HG03159 (cell line): ENCODE results near the gene CST7.
"Not testable (repeated sequence)": the region's sequence is repeated elsewhere in the genome, so short reads cannot be mapped to it uniquely, and the experiment has no call there.

ENCODE experiments used
- ATAC-seq: cut with Tn5 transposase; IDR thresholded peaks from one replicate; pipeline ENCODE4 v1.9.1; 2021; ENCODE audit warnings: mild to moderate bottlenecking, moderate library complexity; ENCODE audit not compliant: unreplicated experiment

The CST7 gene, protein sequence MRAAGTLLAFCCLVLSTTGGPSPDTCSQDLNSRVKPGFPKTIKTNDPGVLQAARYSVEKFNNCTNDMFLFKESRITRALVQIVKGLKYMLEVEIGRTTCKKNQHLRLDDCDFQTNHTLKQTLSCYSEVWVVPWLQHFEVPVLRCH

DNA sequence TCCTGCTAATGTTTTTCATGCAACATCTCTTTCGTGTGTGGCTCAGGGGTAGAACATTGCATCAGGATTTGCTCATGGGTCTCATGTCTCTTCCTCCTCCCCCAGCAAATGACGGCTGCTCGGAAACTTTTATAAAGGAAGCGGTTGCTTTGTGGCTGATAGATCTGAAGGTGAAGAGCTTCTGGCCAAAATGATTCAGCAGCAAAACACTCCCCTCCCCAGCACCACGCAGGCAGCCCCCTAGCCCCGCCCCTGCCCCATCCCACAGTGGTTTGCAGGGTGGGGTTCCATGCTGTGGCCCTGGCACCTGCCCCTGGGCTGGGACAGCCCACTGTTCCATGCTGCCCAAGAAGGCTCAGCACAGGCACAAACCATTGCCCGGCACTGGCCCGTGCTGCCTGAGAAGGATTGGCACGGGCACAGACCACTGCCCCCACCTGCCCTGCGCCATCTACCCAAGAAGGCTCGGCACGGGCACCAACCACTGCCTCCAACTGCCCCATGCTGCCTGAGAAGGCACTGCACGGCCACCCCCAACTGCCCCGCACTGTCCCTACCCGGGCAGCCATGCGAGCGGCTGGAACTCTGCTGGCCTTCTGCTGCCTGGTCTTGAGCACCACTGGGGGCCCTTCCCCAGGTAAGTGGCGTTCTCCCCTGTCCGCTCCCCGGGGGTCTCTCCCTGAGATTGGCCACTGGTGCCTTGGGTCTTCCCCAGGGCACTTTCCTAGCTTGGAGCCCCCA, at the start of gene CST7:
CST7 (plus strand) TSS at position 331 of the 741 bp plus-strand sequence; CDS start at position 568, 237 bp downstream.
- ATAC-seq = no peak

DNA sequence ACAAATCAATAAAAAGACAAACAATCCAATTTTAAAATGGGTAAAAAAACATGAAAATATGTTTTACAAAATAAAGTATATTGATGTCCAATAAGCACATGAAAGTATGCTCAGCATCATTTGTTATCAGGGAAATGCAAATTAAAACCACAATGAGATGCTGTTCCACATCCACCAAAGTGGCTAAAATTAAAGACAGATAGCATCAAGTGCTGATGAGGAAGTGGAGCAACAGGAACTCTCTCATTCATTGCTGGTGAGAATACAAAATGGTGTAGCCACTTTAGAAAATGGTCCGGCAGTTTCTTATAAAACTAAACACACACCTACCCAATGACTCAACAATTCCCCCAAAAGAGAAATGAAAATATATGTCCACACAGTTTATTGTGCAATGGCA, 42.3 kb upstream of the CST7 start:
- ATAC-seq = no peak

DNA sequence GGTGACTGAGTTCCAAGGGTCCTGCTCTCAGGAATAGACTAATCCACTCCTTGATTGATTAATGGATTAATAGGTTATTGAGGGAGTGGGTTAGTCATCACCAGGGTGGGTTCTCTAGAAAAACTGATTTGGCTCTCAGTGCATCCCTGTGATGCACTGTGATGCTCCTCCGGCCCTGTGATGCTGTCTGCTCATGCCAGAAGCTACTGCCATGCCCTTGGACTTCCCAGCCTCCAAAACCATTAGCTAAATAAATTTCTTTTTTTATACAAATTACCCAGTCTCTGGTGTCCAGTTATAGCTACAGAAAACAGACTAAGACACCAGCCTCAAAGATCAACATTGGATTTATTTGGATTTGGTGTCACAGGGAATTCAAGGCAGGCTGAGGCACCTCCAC, 40.4 kb upstream of the CST7 start:
- ATAC-seq = no peak

DNA sequence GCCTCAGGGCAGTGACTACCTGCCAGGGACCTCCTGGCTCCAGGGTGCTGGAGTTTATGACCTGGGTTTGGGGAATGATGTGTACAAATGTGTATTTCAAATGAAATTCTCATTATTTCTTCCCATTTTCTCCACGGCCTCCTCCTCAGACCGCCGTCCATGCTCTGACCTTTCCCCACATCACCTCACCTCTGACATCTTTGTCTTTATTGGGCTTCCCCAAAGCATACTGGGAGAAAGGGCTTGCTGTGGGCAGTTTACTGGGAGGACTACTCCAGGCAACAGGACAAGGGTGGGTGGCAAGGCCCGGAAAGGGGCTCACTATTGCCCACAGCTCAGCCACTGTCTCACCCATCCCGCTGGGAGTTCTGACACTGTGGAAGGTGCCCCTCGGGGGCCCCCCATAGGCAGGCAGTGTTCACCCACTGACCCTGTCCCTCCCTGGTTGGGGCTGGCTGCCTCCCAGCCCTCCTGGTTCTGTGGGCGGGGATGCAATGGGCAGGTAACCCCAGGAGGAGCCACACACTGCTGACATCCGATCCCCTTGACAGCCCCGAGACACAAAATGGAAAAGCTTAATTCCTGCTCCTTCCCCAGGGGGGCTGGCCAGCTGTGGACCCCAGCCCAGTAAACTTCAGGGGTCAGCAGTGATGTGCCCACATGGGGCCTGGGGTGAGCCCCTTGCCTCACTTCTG, 39.8 kb upstream of the CST7 start:
- ATAC-seq = no peak

DNA sequence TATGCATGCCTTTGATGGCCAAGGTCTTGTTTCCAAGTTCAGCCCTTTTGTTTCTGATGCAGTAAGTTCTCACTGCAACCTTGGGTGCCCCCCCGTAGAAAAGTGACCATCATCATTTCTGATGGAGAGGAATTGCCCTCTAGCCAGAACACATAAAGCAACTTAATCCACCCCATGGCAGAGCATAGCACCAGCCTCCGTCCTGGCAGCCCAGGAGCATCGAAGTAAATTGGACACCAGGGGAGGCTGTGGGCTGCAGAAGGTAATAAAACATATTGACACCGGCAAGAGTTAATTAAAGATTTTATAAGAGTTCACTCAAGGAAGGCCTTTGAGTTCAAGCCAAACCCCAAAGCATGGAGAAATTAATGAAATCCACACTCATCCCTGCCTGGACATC, 39.2 kb upstream of the CST7 start:
- ATAC-seq = no peak

DNA sequence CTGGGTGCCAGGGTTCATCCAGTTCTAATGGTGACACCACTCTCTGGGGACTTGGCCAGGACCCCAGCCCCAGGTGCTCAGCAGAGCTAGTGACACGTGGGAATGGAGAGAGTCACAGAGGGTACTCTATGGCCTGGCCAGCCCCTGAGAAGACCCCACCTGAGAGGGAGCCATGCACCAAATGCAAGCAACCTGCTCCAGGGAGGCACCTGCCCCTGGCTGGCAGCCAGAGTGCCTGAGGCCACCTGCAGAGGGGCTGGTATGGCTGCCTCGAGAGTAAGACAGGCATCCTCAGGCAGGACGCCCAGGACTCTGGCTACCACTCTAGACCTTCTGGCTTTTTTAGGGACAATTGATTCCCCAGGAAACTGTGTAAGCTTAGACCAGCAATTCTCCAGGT, 38.6 kb upstream of the CST7 start:
- ATAC-seq = no peak

DNA sequence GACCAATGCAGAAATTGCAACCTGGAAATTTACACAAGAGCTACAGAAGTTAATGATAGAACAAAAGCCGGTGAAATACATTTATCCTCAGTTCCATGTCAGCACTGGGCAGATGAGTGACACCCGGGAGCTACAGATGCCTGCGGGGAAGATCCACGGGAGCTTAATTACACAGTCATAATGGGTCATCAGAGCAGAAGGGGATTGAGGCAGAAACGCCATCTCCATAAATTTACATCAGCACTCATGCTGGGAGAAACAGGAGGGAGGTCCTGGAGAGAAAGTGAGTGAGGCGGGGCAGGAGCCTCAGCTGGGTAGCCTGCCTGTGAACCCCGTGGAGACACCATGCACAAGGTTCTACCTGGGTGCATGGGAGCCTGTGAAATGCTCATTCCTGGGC, 37.6 kb upstream of the CST7 start:
- ATAC-seq = no peak

DNA sequence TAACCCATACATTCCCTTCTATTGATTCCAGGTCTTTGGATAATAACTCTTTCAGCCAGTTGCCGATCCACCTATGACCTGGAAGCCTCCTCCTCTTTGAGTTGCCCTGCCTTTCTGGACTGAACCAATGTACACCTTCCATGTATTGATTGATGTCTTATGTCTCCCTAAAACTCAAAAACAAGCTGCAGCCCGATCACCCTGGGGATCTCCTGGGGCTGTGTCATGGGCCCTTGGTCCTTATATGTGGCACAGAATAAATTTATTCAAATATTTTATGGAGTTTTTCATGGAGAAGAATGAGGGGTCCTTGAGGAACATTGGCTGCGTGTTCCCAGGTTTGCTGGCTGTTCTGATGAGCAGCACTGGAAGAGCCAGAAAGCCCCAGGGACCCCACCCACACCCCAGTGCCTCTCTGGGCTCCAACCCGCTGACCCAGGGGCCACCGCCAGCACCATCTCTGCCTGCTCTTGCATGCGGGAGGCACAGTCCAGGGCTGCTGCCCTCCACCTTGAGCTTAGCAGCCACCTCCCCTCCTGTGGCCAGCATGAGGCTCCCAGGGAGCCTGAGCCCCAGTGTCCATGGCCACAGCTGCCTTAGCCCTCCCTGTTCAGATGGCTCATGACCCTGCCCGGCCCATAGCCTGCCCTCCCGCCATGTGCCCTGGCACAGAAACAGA, 36.5 kb upstream of the CST7 start:
- no peak for ATAC-seq

DNA sequence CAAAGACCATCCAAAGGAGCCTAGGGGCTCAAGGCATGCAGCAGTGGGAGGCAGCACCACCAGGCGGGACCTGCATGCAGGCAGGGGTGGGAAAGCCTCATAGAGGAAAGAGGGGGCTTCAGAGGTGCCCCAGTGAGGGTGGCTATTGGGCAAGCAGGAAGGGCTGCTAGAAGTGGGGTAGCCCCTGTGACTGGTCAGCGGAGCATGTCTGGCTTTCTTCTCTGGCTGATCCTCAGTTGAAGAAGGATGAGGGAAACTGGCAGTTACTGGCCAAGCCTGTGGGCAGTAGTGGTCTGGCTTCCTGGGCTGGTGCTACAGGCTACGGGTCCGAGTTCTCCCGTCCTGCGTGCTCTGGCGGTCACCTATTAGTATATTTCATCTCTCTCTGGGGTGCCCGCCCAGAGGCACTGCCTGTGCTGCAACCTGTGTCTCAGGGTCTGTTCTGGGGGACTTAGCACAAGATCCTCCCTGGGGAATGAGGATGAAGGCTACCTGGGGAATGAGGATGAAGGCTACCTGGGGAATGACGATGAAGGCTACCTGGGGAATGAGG, 35.9 kb upstream of the CST7 start:
- no peak for ATAC-seq

DNA sequence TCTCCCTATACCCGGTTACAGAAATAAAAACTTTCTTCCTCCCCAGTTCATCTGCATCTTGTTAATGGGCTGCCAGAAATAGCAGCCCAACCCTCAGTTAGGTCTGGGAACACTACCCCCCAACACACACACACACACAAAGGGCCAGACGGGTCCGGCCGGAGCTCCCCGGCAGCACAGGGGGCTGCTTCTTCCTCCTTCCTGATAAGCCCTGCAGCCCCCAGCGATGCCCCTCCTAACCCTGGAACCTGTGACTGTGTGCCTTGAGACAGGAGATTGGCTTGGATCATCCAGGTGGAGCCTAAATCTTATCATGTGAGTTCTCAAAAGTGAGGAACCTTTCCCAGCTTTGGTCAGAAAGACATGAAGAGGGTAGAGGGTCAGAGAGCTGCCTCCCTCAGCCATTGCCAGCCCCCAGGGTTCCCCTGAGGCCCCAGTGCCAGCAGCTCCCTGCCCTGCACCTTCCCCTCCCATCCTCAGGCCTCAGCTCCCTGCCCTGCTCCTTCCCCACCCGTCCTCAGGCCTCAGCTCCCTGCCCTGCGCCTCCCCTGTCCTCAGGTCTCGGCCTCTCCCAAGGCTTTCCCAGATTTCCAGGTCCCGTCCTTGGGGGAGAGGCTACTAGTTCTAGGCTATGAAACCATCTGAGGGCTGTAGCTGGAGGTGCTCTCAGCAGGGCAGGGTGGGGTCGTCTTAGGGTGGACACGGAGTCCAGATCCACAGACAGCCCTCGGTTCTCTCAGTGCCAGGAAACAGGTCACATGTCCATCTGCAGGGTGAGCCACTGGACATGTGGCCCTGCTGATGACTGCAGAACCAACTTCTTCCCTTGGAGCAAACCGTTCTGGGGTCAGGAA, 34.5 kb upstream of the CST7 start:
- no peak for ATAC-seq

DNA sequence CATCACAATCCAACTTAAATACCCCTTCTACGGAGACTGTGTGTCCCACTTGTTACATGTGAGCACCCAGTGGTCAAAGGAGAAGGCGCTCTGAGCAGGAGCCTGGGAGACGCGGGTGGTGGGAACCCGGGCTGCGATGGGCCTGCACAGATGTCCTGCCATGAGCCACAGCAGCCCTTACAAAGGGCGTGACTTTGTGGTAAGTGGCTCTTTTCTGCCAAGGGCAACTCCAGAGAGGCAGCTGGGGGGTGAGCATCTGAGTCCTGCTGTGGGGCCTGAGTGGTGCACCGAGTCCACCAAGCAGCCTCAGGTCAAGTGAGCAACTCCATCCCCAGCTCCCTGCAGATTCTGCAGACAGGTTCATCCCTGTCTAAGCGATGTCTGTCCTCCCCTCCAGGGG, 33.6 kb upstream of the CST7 start:
- no peak for ATAC-seq

DNA sequence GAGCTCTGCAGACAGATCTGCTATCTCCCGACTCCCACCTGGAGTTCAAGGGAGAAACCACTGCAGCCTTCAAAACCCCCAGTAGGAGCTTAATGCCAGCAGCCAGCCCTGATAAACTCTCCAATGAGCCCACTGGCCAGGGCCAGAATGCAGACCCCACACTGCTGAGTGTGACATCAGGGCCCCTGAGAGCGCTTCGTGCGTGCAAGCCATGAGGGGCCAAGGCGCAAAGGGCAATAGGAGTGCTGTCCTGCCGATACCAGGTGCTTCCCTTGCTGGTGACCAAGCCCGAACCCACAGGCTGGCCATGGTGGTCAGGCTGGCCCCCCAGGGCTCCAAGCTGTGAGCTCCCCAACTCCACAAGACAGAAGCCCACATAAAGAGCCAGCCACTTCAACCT, 33.2 kb upstream of the CST7 start:
- ATAC-seq = no peak

DNA sequence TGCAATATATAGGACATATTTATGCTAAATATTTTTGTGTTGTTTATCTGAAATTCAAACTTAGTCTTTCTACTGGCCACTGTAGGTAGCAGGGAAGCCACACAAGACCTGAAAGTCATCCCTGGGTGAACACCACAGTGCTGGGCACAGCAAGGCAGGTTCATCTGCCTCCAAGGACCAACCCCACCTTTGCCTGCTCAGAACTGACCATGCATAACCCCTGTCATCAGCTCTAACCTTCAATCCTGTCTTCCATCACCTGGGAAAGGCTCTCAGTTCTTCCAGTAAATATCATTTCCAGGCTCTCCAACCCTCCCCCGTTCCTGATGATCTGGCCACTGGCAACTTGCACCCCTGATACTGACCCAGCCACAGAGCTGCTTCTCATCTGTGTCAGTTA, 32.7 kb upstream of the CST7 start:
- ATAC-seq = no peak

DNA sequence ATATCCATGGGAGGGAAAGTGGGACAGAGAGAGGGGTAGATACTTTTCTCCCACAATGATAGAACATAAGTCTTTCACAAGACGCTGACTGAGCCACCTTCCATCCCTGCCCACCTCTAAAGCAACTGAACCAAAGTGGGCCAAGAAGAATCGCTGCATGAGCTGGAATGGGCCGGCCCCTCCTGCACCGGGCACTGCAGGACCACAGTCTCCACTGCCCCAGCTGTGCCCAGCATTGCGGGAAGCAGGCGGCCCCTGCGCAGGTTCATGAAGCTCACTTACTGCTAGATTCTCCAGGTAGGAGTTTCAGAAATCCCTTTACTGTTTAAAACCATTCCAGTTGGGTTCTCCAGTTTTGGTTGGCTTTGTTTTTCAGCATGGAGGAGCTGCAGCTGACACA, 32.0 kb upstream of the CST7 start:
- ATAC-seq = no peak

DNA sequence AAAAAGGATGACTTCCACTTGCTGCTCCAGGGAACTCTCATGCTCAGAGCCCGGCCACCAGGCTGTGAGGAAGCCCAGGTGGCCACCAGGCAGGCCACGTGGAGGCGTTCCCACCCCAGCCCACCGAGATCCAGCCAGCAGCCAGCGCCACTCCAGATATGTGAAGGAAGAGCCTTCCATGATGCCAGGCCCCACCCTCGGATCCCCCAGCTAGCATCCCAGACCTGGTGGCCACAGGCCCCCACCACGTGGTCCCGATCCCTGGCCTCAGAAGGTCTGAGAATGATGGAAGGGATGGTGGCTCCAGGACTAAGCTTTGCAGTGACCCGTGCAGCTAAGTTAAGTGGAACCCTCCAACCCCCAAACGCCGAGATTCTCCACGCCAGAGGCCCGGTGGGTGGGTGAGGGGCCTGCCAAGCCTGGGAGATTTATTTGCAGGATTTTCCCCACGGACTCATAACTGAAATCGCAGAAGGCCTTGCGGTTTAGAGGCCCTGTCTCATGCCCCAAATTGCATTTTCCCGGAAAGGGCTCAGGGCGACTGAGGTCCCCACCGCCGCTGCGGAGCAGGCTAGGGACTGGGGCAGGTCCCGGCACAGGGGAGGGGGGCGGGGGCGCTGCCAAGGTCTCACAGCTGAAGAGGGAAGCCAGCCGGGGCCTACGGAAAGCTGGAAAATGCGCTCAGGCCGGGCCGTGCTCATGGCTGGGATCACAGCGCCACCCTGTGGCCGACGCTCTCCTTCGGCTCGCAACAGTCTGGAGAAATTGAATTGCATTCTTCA, 31.1 kb upstream of the CST7 start:
- ATAC-seq = no peak

DNA sequence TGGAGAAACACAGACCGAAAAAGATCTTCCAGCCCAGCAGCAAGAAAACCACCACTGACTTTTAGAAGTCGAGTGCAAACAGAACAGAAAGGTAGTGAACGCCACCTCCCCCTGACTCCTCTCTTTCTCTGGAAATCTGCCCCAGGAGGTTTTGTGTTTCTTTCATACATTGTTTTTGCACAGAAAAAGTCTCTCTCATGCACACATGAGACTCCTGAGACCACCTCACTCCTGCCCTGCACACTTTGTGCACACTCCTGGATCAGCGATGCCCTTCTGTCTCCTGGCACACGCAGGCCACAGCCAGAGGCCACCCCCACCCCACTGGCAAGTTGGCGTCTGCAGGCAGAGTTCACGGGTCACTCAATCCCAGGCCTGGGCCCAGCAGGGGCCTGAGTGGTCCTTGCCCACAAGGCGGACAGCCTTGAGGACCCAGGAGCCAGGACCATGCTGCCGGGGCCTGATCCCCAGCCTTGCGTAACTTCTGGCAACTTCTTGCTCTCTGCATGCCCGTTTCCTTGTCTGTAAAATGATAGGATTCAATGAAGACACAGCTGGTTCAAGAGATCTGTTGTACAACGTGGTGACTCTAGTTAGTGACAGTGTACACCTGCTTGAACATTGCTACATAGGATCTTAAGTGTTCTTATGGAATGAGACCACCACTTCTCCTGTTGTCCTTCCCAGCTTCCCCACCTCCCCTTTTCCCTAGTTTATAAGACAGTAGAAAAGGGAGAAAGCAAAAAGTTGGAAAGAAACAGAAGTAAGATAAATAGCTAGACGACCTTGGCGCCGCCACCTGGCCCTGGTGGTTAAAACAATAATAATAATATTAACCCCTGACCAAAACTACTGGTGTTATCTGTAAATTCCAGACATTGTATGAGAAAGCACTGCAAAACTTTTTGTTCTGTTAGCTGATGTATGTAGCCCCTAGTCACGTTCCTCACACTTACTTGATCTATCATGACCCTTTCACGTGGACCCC, 30.2 kb upstream of the CST7 start:
- no peak for ATAC-seq

DNA sequence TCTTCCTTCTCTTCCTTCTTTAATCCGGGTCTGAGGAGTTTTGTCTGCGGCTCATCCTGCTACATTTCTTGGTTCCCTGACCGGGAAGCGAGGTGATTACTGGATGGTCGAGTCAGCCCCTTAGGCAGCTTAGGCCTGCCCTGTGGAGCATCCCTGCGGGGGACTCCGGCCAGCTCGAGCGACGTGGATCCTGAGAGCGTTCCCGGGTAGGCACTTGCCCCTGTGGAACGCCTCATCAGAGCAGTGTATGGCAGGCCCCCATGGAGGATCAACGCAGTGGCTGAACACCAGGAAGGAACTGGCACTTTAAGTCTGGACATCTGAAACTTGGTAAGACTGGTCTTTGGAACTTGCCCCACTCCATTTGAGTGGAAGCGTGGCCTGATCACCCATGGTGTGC, 29.4 kb upstream of the CST7 start:
- not testable (repeated sequence) for ATAC-seq

DNA sequence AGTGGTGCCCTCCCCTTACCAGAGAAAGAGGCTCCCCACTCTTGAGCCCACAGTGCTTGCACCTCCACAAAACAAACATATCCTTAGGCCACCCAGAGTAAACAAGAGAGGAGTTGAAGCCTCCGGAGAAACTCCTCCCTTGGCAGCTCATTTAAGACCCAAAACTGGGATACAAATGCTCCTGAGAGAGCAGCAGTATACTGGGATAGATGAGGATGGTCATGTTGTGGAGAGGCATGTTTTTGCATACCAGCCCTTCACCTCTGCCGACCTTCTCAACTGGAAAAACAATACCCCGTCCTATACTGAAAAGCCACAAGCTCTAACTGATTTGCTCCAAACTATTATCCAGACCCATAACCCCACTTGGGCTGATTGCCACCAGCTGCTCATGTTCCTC, 28.4 kb upstream of the CST7 start:
- not testable (repeated sequence) for ATAC-seq

DNA sequence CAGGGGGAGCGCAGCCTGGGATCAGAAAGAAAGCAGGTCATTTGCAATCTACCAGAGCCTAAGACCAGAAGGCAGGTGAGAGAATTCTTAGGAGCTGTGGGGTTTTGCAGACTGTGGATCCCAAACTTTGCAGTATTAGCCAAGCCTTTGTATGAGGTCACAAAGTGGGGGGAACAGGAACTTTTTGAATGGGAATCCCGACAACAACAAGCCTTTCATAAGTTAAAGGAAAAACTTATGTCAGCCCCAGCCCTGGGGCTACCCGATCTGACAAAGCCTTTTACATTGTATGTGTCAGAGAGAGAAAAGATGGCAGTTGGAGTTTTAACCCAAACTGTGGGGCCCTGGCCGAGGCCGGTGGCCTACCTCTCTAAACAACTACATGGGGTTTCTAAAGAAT, 19.8 kb upstream of the CST7 start:
- not testable (repeated sequence) for ATAC-seq
